Amygdala (tissue), 56 donors: ENCODE data around the gene CCDC81.
"Not testable (repeated sequence)": the region's sequence is repeated elsewhere in the genome, so short reads cannot be mapped to it uniquely, and the experiment has no call there.

Experiments
- DNase-seq, 56 donors: peaks; one replicate each; lab custom pipeline; 2025; lab: John Stamatoyannopoulos, UW

Gene CCDC81

GRCh38 chr11:86386283-86386682, 11.6 kb downstream of the CCDC81 start:
- no peak for DNase-seq

DNA sequence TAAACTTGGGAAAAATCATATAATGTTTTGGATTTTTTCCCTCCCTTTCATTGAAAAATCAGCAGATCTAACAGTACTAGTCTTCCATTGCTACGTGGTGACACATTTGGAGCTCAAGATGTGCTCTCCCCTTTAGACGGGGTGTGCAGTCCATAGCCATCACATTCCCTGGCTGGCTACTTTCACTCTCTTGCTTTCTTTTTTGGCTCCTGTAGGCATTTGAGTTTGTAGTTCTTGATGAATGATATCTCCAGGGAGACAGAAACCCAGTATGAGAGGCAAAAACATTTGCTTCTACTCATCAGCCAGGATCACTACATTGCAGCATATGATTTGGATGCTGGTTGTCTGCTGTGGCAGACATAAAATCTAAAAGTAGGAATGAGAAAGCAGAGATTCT, 12.1 kb downstream of the CCDC81 start:
- no peak for DNase-seq

DNA sequence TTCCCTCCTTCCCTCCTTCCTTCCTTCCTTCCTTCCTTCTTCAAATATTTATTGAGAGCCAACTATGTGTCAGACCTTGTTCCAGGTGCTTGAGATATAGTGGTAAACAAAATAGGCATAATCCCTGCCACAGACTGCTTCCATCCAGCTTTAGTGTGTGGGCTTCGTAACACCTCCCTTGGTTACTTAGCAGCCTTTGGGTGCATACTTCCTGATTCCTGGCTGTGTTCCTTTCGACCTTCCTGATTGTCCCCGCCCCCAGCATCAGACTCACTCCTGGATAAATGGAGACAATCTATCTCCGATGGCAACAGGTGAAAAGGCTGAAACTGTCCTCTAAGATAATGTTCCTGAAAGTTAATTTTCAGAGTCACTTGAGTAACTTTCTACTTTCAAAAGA, 13.5 kb downstream of the CCDC81 start:
- DNase-seq, result no peak

DNA sequence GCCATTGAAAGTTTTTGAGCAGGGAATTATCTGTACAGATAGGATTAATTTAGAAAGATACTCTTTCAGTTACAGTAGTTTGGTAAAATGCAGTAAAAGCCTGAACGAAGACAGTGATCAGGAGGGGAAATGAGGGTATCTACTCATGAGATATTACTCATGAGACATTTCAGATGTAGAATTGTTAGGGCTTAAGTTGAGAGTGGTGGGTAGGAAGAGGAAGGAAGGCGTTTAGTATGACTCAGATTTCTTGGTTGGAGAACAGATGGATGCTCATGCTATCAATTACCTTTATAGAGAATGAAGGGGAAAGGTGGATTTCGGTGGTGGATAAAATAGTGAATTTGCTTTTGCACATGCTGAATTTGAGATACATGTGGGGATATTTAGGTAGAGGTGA, 15.8 kb downstream of the CCDC81 start:
- no peak for DNase-seq

- peak in 16 of 56 donors; percentile 2 to 52 (median 8) for DNase-seq
Measured at GRCh38 chr11:86395061-86395551, 20.4 kb downstream of the CCDC81 start.

DNA sequence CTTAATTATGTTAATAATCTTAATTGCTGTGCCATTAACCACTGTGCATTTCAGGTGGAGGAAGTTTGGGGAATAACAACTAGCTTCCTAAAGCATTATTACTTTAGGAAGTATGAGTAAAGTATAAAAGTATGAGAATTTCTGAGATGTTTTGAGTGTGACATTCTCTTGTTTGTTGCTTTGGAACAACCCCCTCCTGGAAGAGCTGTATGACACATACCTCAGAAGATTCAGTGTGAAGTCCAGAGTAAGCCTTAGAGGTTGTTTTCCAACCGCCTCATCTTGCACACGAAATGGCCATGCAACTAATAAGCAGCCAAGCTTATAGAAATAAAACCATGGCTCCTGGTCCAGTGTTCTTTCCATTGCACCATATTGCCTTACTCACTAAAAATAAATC, 21.7 kb downstream of the CCDC81 start:
- no peak for DNase-seq

- no peak for DNase-seq
Measured at GRCh38 chr11:86397351-86397750, 22.7 kb downstream of the CCDC81 start.

GRCh38 chr11:86398106-86398505, 23.4 kb downstream of the CCDC81 start:
- DNase-seq, result no peak

DNA sequence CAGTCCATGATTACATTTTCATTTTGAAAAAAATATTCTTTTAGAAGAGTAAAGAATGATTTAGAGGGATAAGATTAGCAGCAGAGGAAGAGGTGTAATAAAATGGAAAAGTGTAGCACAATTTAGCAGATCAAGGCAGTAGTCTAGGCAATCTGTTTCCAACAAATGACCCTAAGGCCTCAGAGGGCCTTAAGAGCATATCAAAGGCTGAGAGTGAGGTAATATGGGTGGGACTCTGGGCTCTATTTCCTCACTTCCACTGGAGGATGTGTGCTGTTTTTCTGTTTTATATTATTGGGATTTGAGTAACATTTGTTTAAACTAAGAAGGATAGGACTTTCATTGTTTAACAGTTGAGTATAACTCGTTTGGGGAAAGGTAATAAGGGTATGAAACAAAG, 28.8 kb downstream of the CCDC81 start:
- no peak for DNase-seq

GRCh38 chr11:86408845-86409244, 34.2 kb downstream of the CCDC81 start:
- no peak for DNase-seq

- no peak for DNase-seq
Measured at GRCh38 chr11:86414032-86414431, 39.3 kb downstream of the CCDC81 start.

GRCh38 chr11:86415026-86415425, 40.3 kb downstream of the CCDC81 start:
- no peak for DNase-seq

GRCh38 chr11:86416494-86416893, 41.8 kb downstream of the CCDC81 start:
- DNase-seq, result no peak

DNA sequence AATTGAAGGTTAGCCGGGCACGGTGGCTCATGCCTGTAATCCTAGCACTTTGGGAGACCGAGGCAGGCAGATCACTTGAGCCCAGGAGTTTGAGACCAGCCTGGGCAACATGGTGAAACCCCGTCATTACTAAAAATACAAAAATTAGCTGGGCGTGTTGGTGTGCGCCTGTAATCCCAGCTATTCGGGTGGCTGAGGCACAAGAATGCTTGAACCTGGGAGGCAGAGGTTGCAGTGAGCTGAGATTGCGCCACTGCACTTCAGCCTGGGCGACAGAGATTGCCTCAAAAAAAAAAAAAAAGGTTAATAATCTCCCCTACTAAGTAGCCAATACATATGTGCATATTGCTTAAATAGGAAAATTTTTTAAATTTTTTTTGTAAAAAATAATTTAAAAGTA, 42.3 kb downstream of the CCDC81 start:
- not testable (repeated sequence) for DNase-seq

- DNase-seq, result no peak
Measured at GRCh38 chr11:86418106-86418505, 43.4 kb downstream of the CCDC81 start.

- no peak for DNase-seq
Measured at GRCh38 chr11:86418513-86418912, 43.8 kb downstream of the CCDC81 start.

- DNase-seq, result peak in 1 of 56 donors; percentile 4
Measured at GRCh38 chr11:86418917-86419316, 44.2 kb downstream of the CCDC81 start.

DNA sequence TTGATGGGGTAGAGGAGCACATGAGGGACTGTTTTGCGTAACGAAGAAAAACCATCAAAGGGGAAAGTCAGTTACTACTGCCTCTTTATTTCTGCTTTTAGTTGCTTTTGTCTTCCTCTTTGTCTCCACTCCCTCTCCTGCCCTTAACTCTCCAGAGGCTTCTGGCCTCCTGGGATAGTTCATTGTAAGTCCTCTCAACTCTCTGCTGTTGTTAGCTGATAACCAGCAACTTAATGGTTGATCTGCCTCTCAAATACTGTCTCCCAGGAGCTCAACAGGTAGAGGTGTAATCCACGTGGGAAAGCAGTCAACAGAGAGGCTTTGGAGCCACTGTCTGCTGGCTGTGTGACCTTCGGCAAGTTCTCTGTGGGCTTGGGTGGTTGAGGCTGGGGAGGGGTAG, 47.3 kb downstream of the CCDC81 start:
- DNase-seq, result no peak

- no peak for DNase-seq
Measured at GRCh38 chr11:86422371-86422770, 47.7 kb downstream of the CCDC81 start.

DNA sequence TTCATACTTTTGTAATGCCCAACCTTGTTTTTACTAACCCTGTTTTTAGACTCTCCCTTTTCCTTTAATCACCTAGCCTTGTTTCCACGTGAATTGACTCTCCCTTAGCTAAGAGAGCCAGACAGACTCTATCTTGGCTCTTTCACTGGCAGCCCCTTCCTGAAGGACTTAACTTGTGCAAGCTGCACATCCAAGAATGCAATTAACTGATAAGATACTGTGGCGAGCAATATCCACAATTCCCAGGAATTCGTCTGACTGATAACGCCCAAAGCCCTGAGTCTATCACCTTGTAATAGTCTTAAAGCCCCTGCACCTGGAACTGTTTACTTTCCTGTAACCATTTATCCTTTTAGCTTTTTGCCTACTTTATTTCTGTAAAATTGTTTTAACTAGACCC, 48.8 kb downstream of the CCDC81 start:
- DNase-seq, result not testable (repeated sequence)

- no peak for DNase-seq
Measured at GRCh38 chr11:86427441-86427840, 52.8 kb downstream of the CCDC81 start.

GRCh38 chr11:86431258-86431657, 56.6 kb downstream of the CCDC81 start:
- no peak for DNase-seq

DNA sequence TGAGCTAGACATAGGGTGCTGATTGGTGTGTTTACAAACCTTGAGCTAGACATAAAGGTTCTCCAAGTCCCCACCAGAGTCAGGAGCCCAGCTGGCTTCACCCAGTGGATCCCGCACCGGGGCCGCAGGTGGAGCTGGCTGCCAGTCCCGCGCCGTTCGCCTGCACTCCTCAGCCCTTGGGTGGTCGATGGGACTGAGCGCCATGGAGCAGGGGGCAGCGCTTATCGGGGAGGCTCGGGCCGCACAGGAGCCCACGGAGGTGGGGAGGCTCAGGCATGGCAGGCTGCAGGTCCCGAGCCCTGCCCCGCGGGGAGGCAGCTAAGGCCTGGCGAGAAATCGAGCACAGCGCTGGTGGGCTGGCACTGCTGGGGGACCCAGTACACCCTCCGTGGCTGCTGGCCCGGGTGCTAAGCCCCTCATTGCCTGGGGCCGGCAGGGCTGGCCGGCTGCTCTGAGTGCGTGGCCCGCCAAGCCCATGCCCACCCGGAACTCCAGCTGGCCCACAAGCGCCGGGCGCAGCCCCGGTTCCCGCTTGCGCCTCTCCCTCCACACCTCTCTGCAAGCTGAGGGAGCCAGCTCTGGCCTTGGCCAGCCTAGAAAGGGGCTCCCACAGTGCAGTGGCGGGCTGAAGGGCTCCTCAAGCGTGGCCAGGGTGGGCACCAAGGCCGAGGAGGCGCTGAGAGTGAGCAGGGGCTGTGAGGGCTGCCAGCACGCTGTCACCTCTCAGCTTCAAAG, 58.8 kb downstream of the CCDC81 start:
- DNase-seq, result not testable (repeated sequence)
